Suppressor macrophage treated with lipopolysaccharide for 1 hour (primary cell): ENCODE data around the gene MORN5.

Experiments used
- DNase-seq, 3 donors: peaks; one replicate each; pipeline ENCODE4 v3.0.0-alpha.2; 2020 to 2022

Gene MORN5

DNA sequence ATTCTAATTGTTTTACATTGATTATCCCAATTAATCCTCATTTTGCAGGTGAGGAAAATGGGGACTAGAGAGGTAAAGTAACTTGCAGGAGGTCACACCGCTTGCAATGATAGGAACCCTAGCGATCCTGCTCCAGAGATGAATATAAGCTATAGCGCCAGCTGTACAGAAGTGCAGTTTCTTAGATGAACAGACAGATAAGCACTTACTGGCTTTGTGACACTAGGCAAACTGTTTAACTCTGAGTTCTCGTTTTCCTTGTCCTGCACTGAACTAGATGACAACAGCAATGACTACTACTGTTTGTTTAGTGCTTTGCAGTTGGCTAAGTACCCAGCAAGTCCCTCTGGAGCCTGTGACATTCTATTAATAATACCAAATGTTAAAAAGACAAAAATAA is 57.9 kb downstream of the MORN5 start:
- DNase-seq, result no peak

DNA sequence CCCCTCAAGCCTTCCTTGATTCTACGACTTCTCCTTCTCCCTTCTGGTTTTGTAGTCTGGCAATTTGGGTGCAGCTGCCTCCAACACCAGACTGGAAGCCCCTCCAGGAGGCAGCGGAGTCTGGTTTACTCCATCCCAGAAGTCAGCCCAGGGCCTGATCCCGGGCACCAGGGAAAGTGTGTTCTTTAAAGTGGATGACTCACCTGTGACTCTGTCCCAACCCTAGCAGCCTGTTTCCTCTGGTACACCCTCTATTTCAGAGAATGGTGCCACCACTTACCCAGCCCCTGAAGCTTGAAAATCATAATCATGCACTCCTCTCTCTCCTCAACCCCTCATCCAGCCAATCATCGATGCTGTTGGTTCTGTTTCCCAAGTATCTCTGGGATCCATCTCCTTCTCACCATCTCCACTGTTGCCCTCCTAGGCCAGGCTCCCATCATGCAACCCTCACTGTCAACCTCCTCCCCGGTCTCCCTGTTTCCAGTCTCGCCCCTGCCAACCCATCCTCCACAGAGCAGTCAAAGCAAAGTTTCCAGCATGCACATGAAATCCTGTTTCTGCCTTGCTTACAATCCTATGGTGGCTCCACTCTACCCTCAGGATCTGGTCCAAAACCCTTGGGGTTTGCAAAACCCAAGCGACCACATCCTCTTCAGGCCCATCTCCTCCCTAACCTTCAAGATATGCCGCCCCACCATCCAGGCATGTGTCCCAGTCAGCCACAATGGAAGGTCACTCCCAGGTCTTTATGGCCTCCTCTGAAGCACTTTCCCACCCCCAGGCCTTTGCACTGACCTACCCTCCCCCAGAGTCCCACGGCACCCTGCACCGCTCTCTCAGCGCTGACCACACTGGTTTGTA is 58.6 kb downstream of the MORN5 start:
- no peak for DNase-seq

DNA sequence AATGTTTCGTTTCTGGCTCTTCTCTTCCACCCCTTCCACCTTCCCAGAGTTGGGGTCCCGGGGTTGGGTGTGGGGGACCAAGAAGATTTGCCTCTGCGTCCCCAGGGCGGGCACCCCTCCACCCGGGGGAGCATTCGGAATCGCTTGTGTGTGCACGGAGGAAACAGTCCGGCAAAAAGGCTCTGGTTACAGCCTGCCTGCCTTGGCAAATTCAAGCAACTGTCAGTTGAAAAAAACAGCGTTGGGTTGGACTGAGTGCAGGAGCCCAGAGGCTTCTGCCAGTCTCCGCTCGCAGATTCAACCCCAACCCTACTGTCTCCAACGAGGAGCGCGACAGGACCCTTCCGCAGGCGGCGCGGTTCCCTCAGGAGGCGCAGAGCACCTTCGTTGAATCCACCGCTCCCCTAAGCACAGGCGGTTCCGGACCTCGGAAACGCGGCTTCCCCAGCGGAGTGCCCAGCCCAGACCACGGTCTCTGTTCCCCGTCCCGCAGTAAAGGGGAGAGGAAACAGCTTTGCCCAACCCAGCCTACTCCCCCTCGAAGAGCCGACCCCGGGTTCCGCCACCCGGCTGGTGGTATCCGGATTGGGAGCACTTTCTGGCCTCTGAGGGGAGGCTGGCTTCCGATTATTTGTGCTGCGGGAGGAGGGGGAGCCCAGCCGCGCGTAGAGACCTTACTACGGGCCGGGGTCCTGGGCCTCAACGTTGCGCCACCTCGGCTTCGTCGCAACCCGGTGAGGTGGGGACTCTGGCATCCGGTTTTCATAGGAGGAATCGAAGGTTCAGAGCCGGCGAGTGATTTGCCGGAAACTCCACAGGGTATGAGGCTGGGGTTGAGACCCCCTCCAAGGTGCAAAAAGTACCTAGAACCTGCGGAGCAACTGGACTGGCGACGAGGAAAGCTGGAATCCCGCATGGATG is 59.5 kb downstream of the MORN5 start:
- DNase-seq, result peak in 2 of 3 donors; percentile 12 to 31

DNA sequence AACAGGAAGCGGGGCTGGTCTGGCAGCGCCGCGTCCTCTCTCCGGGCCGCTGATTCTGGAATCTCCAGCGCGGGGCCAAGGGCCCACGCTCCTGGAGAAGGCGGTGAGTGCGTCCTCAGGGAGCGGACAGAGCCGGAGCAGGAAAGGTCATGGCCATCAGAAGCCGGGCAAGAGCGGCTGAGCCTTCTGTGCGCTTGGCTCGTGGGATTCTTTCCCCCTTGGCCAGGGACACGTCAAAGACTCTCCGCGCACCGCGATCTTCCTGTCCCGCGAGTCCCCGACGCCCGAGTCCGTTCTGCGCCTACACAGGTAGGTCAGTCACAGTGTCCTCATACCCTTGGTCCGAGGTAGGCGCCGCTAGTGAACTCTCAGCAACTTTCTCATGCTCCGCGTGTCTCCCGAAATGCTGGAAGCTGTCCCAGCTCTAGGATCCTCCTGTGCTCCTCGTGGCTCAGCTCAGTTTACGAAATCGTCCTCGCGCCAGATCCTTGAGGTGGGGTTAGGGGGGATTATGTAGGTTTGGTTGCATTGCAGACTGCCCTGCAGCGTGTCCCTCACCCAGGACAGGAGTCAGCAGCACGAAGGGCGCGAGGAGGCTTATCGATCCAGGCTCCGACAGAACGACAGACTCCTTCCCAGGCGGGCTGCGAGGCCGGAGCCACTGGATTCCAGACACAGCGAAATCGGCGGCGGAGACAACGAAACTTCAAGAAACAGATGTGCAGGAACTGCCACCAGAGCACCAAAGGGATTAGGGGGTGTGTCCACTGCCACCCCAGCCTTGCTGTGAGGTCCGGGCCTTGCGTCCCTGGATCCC is 60.4 kb downstream of the MORN5 start:
- DNase-seq, result peak in 2 of 3 donors; percentile 16 to 44

DNA sequence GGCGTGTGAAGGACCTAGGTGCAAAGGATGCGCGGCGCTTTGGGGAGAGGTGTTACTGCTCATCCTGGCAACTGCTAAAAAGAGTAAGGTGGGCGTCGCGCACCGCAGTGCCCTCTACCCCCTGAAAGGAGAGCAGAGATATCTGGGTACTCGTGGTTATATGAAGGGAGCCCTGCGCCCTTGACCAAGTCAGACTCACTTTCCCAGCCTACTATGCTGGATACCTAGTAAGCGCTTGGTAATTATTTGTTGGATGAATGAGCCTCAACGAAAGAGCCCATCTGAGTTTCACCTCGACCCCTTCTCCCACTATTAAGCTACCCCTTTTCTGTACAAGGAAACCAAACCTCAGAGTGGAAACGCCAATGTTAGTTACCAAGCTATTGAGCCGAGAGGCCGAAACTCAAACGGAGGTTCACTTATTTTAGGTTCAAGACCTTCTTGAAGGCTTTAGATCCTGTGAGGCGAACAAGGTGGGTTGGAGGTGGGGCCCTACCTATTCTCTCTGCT is 61.0 kb downstream of the MORN5 start:
- no peak for DNase-seq

DNA sequence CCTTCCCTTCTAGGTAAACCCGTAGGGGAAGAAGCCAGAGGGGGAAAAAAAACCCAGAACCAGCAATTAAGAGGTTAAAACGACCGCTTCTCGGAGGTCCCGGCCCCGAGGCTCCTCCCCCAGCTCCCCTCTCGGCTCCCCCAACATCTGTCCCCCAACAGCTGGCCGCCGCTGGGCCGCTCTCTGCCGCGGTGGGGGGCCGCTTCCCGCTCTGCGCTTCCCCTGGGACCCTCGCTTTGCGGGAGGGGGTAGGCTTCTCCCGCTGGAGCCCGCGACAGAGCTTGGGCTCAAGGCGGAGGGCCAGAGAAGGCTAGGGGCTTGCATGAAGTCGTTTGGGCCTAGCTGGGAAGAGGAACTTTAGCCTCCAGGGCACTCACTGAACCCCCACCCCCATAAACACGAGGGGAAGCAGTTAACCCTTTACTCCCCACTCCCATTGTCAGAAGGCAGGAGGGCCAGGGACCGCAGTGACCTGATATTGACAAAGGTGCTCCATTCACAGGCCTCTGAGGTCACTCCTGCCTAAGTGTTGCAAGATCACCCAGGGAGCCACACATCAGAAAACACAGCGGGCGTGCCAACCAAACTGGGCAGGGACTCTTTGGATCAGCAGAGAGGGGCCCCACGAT is 61.6 kb downstream of the MORN5 start:
- no peak for DNase-seq

DNA sequence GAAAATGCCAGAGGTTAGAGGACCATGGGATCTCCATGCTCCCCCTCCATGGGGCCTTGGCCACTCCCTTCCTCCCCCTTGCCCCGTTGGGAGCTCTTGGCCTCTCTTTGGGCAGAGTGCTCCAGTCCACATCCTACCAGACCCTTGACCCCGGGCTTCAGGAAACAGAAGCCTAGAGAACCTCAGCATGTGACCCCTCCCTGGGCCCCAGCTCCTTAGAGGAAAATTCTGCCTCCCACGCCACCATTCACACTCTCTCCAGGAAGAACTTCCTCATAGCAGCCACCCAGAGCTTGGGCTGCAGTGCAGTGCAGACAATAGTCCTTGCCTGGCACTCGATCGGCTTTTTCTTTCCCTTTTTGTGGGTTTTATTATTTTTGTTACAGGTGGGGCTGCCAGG is 63.1 kb downstream of the MORN5 start:
- peak; percentile 58 to 72 (median 60) for DNase-seq

DNA sequence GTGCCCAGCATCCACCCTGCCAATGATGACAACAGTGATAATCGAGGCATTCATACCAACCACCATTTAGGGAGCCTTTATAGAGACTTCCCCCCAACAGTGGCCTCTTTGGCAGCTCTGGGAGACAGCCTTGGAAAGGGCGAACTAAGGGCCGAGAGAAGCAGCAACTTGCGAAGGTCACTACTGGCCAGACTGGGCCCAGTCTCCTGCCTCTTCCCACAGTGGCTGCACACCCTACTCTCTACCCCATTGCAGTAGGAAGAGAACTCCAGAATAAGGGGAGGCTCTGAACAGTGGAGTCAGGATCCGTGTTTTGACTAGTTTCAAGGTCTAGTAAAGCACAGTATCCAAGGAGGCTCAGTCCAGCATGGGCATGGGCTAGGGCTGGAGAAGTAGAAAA is 63.7 kb downstream of the MORN5 start:
- DNase-seq, result no peak

DNA sequence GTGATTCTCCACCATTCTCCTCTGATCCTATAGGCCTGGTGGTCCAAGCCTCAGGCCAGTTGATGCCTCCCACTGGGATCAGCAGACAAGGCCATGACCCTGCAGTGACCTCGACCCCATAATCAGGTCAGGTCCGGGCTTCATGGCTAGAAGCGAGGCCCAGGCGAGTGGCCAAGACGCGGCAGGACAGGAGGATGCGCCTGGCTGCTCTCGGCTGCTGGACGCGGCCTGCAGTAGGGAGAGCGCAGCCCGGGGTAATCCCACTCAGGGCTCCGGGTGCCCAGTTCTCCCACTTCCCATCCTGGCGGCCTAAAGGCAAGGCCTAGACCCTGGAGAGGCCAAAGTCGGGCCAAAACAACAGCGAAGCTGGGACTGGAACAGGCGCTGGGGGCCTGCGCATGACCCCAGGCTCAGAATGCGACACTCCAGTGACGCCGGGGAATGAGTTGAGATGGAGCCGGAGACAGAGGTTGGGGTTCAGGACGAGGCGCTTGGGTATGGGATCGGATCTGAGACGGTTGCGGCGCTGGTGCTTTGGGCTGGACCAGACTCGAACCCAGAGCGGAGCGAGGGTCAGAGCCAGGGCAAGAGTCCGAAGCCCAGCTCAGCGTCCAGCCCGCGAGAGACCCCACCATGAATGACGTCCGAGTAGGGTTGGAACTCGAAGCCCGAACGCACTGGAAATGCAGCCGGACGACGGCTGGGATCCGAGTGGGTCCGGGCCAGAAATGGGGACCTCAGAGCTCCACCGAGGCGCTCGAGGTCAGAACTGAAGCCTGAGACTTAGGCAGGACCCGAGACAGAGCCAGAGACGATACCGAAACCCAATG is 65.8 kb downstream of the MORN5 start:
- DNase-seq, result no peak

DNA sequence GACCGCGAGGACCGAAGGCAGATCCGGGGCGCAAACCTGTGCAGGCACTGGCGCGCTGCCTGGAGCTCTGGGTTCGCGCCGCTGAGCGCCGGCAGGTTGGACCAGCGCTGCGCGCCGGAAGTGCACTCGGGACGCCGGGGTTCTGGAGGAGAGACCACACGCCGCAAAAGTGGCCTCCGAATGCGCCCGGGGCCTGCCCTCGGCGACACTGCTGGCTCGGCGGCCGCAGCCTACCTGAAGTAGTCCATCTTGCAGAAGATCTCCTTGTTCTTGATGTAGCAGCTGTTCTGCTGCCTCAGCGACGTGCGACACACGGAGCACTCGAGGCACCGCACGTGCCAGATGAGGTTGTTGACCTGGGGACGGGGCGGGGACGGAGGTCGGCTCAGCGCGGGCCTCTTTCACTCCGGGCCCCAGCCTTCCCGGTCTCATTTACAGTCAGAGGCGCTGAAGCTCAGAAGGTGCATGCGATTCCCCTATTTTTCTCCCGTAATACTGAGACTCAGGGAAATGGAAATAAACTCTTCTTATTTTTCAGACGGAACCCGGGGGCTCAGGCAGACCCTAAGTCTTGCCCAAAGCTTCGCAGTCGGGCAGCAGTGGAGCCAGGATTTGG is 66.5 kb downstream of the MORN5 start:
- no peak for DNase-seq

DNA sequence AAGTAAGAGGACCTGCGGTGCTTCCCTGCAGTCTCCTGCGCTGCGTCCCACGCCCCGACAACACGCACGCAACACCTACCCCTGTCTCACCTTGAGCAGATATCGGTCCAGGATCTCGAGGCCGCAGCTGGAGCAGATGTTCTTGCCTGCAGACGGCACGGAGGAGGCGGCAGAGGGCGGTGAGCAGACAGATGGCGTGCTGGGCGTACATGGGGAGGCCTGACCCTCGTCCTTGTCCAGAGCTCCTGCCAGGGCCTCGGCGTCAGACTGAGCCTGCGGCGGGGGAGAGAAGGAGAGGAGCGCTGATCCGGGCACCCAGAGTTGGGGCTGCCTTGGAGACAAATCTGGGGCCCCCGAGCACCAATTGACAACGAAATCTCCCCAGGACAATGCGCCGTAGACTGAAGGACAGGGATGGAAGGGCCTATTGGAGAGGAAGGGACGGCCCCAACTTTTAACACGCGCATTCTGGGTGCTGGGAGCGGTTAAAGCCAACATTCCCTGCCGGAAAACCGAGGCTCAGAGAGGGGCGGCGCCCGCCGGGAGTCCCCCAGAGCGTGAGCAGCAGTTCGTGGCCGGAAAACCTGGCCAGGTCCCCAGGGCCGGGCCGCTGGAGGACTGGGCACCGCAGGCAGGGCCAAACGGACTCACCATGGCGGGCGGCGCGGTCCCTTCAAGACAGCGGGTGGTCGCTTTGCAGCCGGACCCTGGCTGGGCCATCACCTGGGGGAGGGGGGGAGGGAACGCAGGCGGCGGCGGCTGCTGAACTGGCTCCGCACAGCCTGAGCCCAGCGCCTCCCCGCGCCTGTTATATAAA is 67.3 kb downstream of the MORN5 start:
- no peak for DNase-seq

DNA sequence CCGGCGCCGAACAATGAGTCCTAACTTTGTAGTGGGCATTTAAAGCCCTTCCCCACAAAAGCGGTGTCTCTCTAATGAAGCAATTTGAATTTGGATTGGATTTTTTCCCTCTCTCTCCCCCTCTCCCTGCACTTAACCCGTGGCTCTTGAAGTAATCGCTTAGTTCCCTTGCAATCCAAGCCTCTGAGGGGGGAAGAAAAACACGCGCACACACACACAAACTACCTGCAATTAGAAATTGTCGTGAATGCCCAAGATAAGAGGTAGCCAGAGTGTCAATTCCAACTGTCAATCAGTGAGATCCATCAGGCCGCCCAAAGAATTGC is 67.8 kb downstream of the MORN5 start:
- no peak for DNase-seq

DNA sequence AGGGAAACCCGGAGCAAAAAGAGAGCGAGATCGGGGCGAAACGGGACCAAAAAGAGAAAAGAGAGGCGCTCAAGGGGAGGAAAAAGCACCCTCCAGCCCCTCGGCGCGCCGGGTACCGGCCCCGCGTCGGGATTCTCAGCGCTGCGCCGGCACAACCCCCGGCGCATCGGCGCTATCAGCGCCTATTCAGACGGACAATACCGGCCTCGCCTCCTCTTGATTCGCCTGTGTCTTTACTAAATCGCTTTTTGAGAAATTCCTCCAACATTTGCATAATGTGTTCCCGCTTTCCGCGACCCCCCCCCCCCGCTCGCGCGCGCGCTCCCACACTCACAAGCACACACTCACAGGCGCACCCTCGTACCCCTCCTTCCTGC is 68.5 kb downstream of the MORN5 start:
- peak in 1 of 3 donors; percentile 24 for DNase-seq

DNA sequence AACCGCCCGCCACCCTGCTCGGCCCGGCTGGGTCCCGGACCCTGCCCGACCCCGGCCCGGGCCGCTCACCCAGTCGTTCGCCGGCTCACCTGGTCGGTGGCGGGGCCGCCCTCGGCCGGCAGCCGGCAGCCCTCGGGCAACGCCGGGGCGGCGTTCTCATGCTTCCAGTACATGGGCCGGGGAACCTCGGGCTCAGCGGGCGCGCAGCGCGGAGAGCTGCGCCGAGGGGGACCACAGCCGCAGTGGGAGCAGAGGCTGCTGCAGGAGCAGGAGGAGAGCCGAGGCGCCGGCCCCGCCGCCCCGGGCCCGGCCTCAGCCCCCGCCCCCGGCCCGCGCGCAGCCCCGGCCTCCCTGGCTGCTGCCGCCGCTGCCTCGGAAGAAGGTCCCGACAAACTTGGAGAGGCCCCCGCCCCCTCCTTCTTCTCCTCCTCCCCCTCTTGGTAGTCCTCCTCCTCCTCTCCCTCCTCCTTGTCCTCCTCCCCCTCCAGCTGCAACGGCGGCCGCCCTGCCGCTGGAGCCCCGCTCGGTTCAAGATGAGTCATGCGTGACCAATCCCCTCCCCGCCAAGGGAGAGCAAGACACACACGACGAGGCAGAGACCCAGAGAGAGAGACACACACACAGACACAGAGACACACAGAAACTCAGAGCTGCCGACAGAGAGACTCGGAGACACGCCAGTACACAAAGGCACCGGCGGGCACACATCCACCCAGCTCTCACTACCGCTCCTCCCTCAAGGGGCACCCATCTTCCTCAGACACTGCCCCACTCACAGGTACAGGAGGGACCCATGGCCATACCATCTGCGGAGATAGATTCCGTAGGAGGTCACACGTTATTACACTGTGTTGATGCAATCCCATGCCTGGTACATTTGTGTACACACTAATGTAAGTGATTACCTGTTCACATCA is 69.1 kb downstream of the MORN5 start, which contains the start of gene LHX6:
TSS of gene LHX6 (minus strand) at position 390 of the 917 bp plus-strand sequence. CDS start at position 173, 217 bp downstream.
- DNase-seq, result peak; percentile 48 to 59 (median 52)

DNA sequence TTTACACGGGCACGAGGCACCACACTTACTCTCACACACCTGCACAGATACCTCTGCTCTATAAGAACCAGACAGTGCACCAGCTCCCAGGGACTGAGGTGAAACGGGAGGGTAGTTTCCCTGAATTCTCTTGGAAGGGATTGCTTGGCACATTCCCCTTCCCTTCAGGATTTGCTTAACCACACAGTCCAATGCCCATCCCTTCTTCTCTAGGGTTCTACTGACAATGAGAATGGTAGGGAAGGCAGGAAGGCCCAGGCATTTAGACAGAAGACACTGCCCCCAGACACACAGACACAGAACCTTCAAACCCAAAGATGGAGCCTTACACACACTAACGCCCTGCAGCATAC is 69.8 kb downstream of the MORN5 start:
- no peak for DNase-seq

DNA sequence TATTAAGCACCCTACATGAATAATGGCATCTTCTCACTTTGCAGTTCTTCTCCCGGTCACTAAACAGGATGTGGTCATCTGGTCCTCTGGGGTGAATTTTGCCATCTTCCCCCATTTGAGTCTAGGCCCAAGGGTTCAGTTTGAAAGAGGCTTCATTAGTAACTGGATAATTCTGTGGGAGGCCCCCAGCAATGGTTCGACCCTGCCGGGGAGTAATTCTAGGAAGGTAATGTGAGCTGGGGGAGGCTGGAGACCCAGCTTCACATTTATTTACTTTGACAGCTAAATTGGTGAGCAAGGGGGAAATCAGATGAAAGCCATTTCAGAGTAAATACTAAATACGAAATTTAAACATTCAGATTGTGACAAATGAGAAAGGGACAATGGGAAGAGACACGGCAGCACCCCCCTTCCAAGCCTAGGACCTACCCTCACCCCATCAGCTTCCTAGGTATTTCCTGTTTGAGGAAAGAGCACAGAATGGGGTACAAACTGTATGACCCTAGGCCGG is 73.1 kb downstream of the MORN5 start:
- DNase-seq, result no peak

DNA sequence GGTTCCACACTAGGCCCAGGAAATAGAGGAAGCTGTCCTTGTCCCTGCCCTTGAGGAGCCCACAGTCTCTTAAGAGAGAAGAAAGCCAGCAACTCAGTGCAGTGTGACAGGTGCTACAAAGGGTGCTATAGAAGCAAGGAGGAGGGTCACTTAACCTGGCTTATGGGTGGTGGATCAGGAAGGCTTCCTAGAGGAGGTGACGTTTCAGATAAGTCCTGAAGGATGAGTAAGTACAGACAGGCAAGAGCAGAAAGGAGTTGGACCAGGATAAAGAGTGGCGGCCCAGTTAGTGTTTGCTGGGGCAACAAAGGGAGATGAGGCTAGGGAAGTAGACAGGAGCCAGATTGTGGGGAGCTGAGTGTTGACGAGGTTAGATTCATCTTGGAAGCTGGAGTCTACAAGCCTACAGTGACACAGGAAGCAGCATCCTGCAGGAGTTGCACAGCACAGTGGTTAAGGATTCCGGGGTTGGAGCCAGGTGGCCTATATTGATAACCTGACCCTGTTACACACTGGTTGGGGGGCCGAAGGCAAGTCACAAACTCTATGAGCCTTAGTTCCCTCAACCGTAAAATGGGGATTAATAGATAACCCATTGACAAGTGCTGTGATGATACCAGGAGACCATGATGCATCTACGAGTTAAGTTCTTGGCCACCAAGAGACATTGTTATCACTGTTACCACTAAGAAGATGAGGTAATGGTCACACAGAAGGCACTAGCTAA is 74.5 kb downstream of the MORN5 start:
- no peak for DNase-seq

DNA sequence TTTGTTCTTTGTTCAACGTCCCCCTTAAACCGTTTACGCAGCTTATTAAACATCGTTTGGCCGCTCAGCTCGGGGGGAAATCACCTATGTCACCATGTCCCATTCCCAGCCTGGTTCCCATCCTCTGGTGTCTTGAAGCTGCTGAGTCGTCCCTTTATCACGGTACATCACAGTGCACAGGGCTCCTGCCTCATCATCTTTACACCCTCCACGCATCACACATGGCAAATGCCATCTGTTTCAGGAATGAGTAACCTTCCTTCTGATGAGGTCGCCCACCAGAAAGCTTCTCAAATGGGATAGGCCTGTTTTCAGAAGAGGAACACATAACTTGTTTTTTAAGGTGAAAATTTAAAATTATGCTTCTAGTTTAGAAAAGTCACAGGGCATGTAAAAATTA is 77.0 kb downstream of the MORN5 start:
- no peak for DNase-seq
